Measurements from ENCODE around the gene USH2A.
"Not testable (repeated sequence)": the region's sequence is repeated elsewhere in the genome, so short reads cannot be mapped to it uniquely, and the experiment has no call there.

Gene USH2A

DNA sequence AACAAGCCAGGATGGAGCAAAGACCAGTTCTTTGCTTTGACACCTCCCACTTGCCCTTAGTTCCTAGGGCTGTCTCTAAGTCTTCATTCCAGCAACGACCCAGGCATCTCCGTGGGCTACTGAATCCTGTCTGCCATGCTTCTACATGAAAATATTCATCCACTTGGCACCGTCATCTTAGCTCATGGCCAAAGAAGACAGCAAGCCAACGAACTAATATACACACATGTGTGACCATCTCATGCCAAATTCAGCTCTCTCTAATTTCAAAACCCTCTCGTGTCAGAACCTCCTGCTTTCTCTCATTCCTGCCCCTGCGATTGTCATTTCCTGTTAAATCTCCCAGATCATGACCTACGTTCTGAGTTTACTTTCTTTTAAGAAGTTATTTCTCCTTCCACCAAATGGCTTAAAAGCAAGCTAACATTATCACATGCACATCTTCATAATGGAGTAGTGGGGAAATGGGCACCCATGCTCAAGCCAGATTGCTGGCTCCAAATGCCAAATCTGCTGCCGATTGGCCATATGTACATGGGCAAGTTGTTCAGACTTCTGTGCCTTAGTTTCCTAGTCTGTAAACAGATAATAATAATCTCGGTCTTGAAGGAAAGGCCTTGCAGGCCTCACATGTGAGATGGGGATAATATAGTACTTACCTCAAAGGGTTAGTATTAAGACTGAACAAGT is 373.4 kb downstream of the USH2A start:
- DNase-seq (ENCODE audit: low spot score) = no peak

DNA sequence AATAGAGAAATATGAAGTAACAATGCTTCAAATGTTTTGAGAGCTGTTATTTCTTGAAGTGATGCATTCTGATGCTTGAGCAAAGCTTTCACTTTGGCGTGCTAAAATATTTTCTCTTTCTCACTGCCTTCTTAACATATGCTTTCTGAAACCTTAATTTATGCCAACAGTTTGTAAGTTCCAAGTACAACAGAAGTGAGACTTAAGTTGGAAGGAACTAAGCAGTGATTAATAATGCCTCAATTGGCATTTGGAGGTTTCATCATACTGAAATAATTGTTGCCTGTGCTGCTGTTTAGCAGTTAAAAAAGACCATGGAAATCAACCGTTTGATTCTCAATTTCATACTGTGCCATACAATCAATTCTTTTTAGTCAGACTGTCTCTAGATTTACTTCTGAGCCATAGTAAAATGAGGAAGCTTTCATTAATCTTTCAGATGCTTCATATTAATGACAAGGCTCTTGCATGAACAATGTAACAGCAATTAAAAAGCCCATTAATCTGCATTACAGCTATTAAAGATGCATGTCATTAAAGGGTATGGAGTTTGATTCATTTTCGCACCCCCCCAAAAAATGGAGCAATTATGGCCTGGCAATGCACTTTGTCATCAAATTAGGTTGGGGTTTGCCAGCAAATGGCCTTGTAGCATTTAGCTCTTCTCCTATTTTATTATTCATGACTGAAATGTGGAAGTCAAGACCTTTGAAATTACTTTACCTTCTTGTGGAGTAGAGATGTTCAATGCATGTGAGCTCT is 375.3 kb downstream of the USH2A start:
- DNase-seq (ENCODE audit: low spot score) = no peak

DNA sequence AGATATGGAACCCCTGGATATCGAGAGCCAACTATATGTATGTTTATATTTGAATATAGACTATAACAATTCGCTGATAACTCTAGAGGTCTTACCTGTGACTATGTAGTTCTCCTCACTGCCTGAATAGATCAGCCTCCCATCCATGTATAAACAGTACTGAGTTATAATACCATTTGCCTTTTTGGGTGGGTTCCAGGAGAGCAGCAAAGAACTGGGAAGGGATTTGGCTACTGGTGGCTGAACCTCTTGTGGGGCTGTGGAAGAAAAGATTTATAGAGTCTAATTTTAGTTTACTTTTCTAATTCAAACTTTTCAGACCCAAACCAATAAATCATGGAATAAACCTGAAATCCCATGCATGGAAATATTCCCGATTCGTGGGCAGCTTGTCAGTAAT is 376.9 kb downstream of the USH2A start:
- DNase-seq (ENCODE audit: low spot score) = no peak

DNA sequence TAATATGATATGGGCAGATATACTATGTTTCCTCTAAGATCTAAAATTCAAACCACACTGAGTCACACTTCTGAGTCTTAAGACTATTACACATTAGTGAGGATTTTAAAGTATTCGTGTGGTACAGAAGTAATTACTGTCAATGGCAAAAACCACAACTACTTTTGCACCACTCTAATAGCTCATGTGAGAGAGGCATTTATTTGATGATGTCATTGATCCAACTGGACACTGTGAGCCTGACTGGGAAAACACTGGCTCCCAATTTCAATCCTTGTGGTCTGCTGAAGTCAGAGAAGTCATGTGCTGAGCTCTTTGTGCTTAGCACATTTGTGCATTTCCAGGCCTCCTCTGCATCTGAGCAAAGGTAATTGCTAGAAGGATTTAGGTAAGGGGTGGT is 377.8 kb downstream of the USH2A start:
- no peak for DNase-seq (ENCODE audit: low spot score)

DNA sequence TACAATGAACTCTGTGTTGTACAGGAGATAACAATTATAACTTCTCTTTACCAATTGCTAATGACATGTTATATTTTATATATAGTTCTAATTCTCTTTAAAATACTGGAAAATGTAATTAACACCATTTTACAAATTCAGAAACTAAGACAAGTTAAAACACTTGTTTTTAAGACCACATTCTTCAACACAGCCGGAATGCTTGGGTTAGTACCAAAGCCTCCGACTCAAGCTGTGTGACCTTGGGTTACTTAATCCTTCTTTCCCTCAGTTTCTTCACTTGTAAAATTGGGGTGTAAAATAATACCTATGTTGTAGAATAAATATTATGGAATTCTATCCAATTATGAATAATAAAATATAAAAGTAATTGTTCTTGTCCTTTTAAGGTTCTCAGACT is 378.7 kb downstream of the USH2A start:
- no peak for DNase-seq (ENCODE audit: low spot score)

DNA sequence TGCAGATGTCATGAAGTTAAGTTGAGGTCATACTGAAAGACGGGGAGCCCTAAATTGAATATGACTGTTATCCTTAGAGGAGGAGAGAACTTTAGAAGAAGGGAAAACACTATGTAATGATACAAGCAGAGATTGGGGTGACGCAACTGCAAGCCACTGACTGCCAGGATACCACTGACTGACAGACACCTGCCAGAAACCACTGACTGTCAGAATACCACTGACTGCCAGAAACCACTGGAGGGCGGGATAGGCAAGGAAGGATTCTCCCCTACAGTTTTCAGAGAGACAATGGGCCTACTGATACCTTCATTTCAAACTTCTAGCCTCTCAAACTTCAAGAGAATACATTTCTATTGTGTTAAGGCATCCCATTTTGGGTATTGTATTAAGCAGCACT is 388.7 kb downstream of the USH2A start:
- DNase-seq (ENCODE audit: low spot score) = peak; percentile 19

DNA sequence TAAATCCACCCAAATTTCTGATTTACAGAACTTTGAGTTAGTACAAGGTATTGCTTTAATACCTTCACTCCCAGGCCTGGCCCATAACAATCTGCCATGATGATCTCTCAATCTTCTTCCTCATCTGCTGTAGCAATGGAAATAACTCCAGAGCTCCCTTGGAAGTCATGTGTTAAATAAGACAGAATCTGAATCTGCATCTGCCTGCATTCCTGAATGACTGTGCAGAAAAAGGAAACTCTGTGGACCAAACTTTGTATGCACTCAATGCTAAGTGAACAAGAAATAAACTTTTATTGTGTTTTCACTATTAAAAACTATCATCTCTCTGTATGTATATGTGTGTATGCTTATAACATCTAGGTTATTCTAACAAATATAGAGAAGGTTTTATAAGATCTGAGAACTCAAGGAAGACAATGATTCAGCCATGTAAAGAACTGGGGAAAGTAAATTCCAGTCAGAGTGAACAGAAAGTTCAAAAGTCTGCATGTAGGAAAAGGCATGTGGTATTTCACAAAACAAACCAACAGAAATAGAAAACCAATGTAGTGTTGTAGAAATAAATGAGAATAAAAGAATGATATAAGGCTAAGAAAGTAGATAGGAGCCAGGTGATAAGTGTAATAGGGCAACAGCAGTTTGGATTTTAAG is 390.2 kb downstream of the USH2A start:
- DNase-seq (ENCODE audit: low spot score) = no peak

DNA sequence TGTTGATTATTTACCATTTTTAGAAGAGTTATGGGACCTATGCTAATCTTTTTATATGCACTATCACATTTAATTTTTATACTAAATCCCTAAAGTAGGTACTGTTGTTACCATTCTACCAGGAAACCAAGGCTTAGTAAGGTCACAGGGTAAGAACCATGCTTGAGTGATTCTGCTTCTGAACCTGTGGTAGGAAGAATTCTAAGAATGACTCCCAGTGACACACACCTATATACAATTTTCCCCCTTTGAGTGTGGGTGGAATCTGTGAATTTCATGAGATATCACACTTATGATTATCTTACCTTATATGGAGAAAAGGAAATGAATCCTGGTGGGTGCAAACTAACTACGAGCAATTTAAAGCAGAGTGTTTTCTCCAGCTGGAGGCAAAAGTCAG is 391.0 kb downstream of the USH2A start:
- DNase-seq (ENCODE audit: low spot score) = no peak

DNA sequence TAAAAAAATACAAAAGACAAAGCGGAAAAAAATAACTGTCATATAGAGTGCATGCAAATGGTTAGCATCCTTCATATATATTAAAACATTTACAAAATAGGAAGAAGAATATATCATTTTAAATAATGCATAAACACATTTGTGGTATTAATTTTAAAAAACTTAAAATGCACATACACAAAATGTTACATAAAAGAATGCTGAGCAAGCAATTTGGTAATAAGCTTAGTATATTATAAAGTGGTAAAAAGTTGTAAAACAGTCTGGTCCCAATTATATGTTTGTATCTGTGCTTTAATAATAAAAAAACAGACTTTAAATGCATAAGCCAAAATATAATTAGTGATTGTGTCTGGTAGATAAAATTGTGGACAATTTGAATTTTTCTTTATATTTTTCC is 394.6 kb downstream of the USH2A start:
- DNase-seq (ENCODE audit: low spot score) = no peak

DNA sequence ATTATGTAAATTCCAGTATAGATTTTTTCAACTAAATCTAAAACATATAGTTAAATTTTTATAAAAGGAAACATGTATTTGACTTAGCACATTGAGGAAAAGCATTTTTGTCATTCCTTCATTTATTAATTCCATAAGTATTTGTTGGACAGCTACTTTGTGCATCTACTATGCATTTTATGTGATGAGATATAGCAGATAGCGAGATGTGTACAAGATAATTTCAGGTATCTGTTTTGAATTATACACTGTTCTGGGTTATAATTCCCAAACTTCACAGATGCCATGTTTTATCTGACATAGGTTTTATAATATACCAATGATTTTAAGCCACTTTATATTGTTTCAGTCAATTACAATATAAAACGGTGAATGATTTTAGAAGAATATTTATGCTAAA is 398.7 kb downstream of the USH2A start:
- peak; percentile 2 for DNase-seq (ENCODE audit: low spot score)

DNA sequence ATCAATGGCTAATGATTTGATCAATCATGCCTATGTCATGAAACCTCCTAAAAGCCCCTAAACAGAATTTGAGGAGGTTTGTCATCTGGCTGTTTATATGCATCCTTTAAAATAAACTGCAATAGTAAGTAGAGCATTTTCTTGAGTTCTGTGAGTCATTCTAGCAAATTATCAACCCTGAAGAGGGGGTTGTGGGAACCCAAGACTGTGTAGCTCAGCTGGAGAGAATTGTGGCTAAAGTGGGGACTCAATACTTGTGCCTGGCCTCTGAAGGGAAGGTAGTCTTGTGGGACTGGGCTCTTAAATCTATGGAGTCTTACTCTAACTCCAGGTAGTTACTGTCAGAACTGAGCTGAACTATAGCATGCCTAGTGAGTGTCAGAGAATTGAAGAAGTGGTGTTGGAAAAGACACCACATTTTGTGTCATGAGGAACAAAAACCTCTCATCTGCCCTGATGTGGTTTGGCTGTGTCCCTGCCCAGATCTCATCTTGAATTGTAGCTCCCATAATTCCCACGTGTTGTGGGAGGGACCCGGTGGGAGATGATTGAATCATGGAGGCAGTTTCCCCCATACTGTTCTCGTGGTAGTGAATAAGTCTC is 402.4 kb downstream of the USH2A start:
- DNase-seq (ENCODE audit: low spot score) = no peak

DNA sequence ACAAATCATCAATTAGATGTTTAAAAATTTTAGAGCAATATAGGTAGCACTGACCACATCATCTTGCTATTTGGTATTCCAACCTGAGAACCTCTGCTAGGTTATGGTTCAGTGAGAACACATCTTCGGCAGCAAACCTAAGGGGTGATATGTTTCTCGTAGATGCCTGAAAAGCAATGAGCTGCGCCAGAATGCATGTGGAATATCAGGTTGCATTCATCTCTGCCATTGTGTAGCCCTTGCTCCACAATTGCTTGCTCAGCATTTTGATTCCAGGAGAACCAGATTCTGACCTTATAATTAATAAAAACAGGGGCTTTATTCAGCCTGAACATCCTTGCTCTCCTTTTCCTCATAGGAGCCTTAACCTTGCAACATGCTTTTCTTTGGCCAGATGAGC is 408.1 kb downstream of the USH2A start:
- no peak for DNase-seq (ENCODE audit: low spot score)

DNA sequence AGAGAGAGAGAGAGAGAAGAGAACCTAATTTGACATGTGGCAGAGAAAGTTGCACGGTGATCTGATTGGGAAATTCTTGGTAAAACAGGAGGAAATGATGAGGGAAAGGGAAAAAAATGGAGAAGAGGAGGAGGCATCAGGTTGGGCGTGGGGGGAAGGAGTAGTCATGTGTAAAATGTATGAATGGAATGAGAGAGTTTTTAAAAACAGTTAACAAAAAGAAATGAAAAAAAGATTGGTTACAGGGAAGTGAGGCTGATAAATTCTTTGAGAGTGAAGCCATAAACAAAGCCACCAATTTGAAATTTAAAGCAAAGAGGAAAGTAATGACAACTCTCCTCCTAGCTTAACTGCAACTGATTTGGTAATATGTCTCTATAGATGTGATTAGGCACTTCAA is 409.2 kb downstream of the USH2A start:
- DNase-seq (ENCODE audit: low spot score) = no peak

DNA sequence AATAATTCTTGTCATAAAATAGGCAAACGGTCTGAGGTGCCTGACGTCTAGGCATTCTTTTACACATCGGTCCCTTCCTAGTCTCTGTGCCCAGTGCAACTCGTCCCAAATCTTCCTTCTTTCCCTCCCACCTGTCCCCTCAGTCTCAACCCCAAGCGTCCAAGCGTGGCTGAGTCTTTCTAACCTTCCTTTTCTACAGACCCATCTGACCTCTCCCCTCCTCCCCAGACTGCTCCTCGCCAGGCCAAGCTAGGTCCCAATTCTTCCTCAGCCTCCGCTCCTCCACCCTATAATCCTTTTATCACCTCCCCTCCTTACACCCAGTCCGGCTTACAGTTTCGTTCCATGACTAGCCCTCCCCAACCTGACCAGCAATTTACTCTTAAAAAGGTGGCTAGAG is 413.8 kb downstream of the USH2A start:
- DNase-seq (ENCODE audit: low spot score) = not testable (repeated sequence)

DNA sequence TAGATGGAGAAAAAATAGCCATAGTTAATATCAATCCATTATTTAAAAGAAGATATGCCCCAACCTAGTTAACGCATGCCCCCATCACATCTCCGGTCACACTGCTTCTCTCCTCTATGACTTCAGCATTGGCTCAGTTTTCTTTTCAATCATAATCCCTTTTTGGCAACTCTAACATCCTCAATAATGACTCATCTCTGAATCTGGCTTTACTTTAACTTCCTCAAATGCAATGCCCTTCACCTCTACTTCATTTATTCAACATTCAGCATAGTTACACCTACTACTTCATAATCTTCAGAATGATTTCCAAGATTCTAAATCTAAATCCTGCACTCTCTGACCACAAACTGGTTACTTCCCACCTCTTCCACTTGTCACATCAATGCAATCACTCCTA is 417.3 kb downstream of the USH2A start:
- no peak for DNase-seq (ENCODE audit: low spot score)

DNA sequence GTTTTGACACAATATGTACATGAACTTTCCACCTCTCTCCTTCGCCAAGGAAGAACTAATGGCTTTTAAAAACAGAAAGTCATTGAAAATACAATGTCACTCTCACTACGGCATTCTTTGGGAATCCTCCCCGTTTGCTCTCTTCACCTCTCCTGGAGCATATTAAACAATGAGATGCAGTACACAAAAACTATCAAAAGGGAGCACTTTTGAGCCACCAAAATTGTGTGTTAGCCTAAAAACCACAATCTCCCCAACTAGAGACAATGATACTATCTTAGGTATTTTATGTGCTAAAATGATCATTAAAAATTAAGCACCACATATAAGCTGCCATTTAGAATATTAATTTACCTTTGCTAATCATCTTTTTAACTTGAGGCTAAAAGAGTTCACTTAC is 430.6 kb downstream of the USH2A start:
- DNase-seq (ENCODE audit: low spot score) = peak; percentile 18

DNA sequence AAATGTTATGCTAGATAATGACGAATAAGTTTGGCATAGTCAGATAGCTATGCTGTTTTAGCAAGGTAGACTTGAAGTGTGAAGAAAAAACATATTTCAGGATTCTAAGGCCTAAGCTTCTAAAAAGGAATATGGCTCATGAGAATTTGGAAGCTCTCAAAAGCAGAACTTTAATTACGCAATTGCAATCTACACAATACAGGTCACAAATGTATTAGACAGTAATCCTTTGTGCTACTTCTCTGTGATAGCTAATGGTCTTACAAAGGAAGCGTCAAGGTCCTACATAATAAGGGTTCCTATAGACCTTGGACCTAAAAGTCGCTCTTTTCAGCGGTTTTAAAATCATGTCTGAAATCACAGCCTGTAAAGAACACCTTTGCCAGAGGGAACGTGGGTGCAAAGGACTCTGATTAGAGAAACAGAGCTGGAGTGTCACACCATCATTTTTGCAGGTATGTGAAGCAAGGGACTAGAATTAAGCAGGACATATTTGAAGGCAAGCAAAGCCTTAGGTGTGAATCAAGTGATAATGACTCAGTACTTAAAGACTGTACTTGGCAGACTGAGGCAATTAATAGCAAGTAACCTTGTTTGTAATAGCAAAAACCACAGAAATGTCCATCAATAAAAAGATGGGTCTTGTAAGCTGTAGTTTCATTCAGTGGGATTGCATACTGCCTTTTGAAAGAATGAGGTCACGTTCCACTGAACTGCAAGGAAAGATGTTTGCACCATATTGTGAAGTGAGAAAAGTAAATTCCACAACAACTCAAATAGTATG is 436.0 kb downstream of the USH2A start:
- no peak for DNase-seq (ENCODE audit: low spot score)

DNA sequence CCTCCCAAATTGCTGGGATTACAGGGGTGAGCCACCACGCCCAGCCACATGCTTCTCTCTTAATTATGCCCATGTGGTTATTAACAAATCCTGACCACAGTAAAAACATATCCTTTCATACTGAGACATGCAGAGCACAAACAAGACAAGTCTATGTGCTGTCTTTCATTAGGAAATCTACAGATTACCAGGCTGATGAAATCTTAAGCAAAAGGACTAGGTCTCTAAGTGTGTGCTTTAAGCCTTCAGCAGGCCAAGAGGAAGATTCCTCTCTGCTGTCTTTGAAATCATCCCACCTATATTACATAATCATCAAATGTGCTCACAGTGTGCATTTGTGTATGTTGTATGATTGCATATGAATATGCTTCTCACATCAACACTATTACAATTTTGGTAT is 436.8 kb downstream of the USH2A start:
- no peak for DNase-seq (ENCODE audit: low spot score)

DNA sequence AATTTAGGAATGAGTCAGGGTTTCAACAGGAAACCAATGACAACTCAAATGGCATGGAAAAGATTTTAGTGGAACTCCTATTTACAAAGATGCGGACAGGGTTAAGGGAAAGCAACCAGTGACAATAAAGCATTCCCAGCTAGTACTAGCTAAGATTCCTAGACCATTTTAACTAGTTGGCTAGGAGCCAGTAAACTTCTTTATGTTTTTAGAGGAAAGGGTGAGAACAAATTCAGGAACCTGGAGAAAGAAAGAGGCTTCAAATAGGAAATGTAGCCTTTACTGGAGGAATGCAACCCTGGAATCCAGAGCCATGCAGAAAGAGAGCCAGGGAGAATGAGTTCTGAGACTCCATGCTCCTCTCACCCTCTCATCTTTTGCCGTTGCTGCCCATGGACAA is 439.6 kb downstream of the USH2A start:
- no peak for DNase-seq (ENCODE audit: low spot score)

DNA sequence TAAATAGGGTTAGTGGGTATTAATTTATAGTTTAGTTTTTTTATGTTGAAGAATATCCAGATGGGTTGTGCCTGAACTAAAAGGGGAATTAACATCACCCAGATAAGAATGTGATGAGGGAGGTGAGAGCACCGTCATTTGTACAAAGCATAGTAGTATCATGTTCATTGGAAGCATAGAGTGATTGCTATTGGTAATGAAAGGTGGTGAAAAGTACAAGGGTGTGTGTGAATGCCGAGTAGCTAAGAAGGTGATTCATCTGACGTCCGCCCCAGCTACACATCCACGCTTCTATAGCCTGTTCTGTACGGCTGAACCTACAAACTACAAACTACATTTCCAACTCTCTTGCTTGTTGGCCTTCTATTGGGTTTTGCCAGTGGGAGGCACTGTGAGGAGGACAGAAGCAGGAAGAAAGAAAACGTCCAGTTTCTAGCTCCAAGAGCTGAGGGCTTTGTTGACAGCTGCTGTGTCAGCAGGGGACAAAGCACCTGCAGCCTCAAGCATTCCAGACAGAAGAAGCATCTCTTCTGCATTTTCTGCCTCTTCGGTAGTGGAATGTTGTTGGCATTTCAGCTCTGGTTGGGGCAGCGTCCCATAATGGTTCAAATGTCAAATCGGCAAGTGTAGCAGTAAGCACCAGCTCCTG is 451.3 kb downstream of the USH2A start:
- no peak for DNase-seq (ENCODE audit: low spot score)

DNA sequence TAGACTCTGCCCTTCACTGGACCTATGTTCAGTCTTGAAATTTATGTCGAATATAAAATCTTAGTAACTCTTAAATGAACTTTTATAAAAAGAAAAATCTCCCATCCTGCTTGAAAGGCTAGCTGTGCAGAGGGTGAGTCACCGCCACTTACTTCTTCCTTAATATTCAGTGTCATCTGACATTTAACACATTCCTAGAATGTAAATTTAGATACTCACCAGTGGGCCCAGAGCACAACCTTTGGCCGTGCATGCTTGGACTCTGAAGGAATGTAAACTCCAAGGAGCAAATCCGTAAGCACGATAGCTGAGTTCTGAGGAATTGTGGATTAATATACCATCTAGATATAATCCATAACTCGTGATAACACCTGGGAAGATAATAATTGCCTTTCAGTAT is 452.8 kb downstream of the USH2A start:
- no peak for DNase-seq (ENCODE audit: low spot score)
